HepG2 (cell line): Measurements from ENCODE around the gene BSN. TPM values are rescaled to one million over a fixed set of nuclear protein-coding genes. Genes with fewer than 3 reads are reported as not detected.
A peak's percentile ranks its signal among the peaks of the same experiment; 100 is the strongest.

Experiments used
- ATAC-seq: fragments of 200-7000 bp; cut with Tn5 transposase; 3 replicates; pipeline ENCODE4 v1.9.1; 2020; ENCODE audit warnings: mild to moderate bottlenecking, moderate library complexity
- BruUV-seq: library from RNA; stranded (reverse); fragments of 400-500 nt; replicated peaks from 2 replicates; lab custom pipeline; 2021; lab: Mats Ljungman, UMichigan
- CTCF ChIA-PET: fragments of 300-600 bp; formaldehyde crosslinking; extraction: SDS; loops from one replicate; lab custom pipeline; 2021; ENCODE audit warnings: low total read pairs, inconsistent platforms, low intra/inter-chr PET ratio; lab: Yijun Ruan, JAX
- POLR2A ChIA-PET: fragments of 350-600 bp; sonication (Branson Sonifier 250); formaldehyde crosslinking; loops from one replicate; lab custom pipeline; 2020; ENCODE audit warnings: antibody characterized with exemption, inconsistent platforms; lab: Yijun Ruan, JAX
- DNase-seq: peaks from one replicate; pipeline ENCODE4 v3.0.0-alpha.2; 2015; ENCODE audit warnings: low spot score
- FAIRE-seq: peaks from 3 replicates; lab custom pipeline; 2011; peaks lifted over from hg19 to GRCh38; lab: Jason Lieb, UNC
- H2AFZ ChIP-seq: one replicate; pipeline ENCODE4 v1.6.1; 2011; ENCODE audit warnings: low read length, inconsistent platforms
- H3K27ac ChIP-seq: fragments of 300-600 bp; 3 replicates; pipeline ENCODE4 v1.8.0; 2011; ENCODE audit warnings: mixed run types, mild to moderate bottlenecking, mixed read lengths, low read length, inconsistent platforms; ENCODE audit not compliant: insufficient read depth; ENCODE audit errors: extremely low read length
- H3K27me3 ChIP-seq, 2 experiments: fragments of 200-600 bp in 1 of 2; 2 replicates in 1 of 2; 3 replicates in 1 of 2; pipeline versions ENCODE4 v1.6.0 to v1.8.0; 2011; ENCODE audit warnings: low read length in 2 of 2, mild to moderate bottlenecking in 2 of 2, moderate library complexity in 2 of 2, inconsistent platforms in 1 of 2; ENCODE audit not compliant: insufficient read depth in 2 of 2, control insufficient read depth in 1 of 2
- H3K36me3 ChIP-seq, 2 experiments: fragments of 200-600 bp in 1 of 2; replicated peaks in 1 of 2; 2 replicates in 1 of 2; 3 replicates in 1 of 2; pipeline versions ENCODE4 v1.5.1 to v1.8.0; 2011; ENCODE audit warnings: low read length in 2 of 2, inconsistent platforms in 1 of 2; ENCODE audit not compliant: insufficient read depth in 2 of 2, control insufficient read depth in 1 of 2
- H3K4me1 ChIP-seq: 2 replicates; pipeline ENCODE4 v1.5.1; 2012; ENCODE audit warnings: low read length, inconsistent platforms; ENCODE audit not compliant: insufficient read depth
- H3K4me2 ChIP-seq: 2 replicates; pipeline ENCODE4 v1.6.0; 2011; ENCODE audit warnings: low read depth, low read length, inconsistent platforms
- H3K4me3 ChIP-seq, 3 experiments: fragments of 200-600 bp in 1 of 3; sonication (generic), shearing (Covaris generic) in 1 of 3; replicated peaks in 1 of 3; 2 replicates each; pipeline ENCODE4 v1.5.1; 2011 to 2016; ENCODE audit warnings: low read length in 3 of 3, inconsistent platforms in 2 of 3, low read depth in 2 of 3, mild to moderate bottlenecking in 2 of 3, control low read depth in 1 of 3, mixed read lengths in 1 of 3; ENCODE audit not compliant: insufficient read depth in 1 of 3
- H3K79me2 ChIP-seq: one replicate; pipeline ENCODE4 v1.6.1; 2011; ENCODE audit warnings: low read length, inconsistent platforms; ENCODE audit not compliant: insufficient read depth
- H3K9ac ChIP-seq: 2 replicates; pipeline ENCODE4 v1.6.0; 2011; ENCODE audit warnings: mild to moderate bottlenecking, low read depth, low read length, inconsistent platforms; ENCODE audit not compliant: insufficient read depth
- H3K9me3 ChIP-seq: 2 replicates; pipeline ENCODE4 v1.5.1; 2012; ENCODE audit warnings: mild to moderate bottlenecking, low read length
- H4K20me1 ChIP-seq: 2 replicates; pipeline ENCODE4 v1.6.0; 2011; ENCODE audit warnings: inconsistent platforms, mild to moderate bottlenecking, low read length, moderate library complexity; ENCODE audit not compliant: insufficient read depth
- PBX2 ChIP-seq: IDR thresholded peaks from 2 replicates; pipeline ENCODE4 v1.6.1; 2016; ENCODE audit warnings: control low read depth
- REPIN1 ChIP-seq: sonication (generic); formaldehyde crosslinking; IDR thresholded peaks from 2 replicates; pipeline ENCODE4 v1.8.0; 2022; ENCODE audit warnings: missing genetic modification reagents, low read depth, mild to moderate bottlenecking, borderline replicate concordance
- SOX13 ChIP-seq, 3 experiments: fragments of 450-650 bp in 1 of 3; sonication (generic) in 1 of 3; formaldehyde crosslinking in 1 of 3; IDR thresholded peaks in 2 of 3; conservative IDR thresholded peaks in 1 of 3; 2 replicates each; pipeline versions ENCODE4 v1.5.0 to v1.6.1; 2016 to 2020; ENCODE audit warnings: antibody characterized with exemption in 1 of 3, mild to moderate bottlenecking in 1 of 3, missing compliant biosample characterization in 1 of 3, missing genetic modification reagents in 1 of 3, moderate library complexity in 1 of 3
- SOX5 ChIP-seq: IDR thresholded peaks from 2 replicates; pipeline ENCODE4 v1.6.1; 2016; ENCODE audit warnings: borderline replicate concordance
- TSC22D2 ChIP-seq: sonication (generic); formaldehyde crosslinking; IDR thresholded peaks from 2 replicates; pipeline ENCODE4 v1.5.1; 2020; ENCODE audit warnings: missing genetic modification reagents, mild to moderate bottlenecking, borderline replicate concordance
- ZNF646 ChIP-seq: sonication (generic); formaldehyde crosslinking; IDR thresholded peaks from 2 replicates; pipeline ENCODE4 v1.9.0; 2021; ENCODE audit warnings: mild to moderate bottlenecking, missing genetic modification reagents
- WGBS: methylation state at CpG from one replicate; pipeline ENCODE4 v1.1.6; 2017; ENCODE audit warnings: low lambda C conversion rate; 5-methylcytosine and 5-hydroxymethylcytosine counted together
- in situ Hi-C: cut with HindIII; loops from 2 replicates; pipeline ENCODE4 v1.10.0; 2017; ENCODE audit warnings: low pct_unique_long_range_greater_than_20kb; ENCODE audit not compliant: extremely low pct_ligation_motif_present
- intact Hi-C: fragments of 100-400 bp; cut with micrococcal nuclease; formaldehyde crosslinking; loops from one replicate; pipeline ENCODE4 v1.10.0; 2022; ENCODE audit not compliant: unreplicated experiment
- polyA plus RNA-seq, 8 experiments: library from polyadenylated mRNA; depleted of rRNA in 3 of 8; stranded (reverse) in 7 of 8; unstranded in 1 of 8; fragments of >200 nt; fragmentation: Illumina TruSeq in 4 of 8; extraction: Trizol in 4 of 8; gene quantifications; 2 replicates each; pipeline versions ENCODE4 v1.2.1 to v1.2.3, GENCODE V29; 2011 to 2016; ENCODE audit warnings: low read depth in 4 of 8, missing spikeins in 1 of 8, mixed read lengths in 1 of 8; ENCODE audit not compliant: insufficient read depth in 1 of 8
- total RNA-seq, 5 experiments: library from RNA; depleted of rRNA; stranded (reverse); fragments of >200 nt; fragmentation: Illumina TruSeq; extraction: Trizol; gene quantifications; 2 replicates each; pipeline ENCODE4 v1.2.3, GENCODE V29; 2016; ENCODE audit warnings: low read depth in 1 of 5

BSN gene
- total and polyA plus RNA-seq, 2 of the 13 experiments (the other 11 are each of a cell fraction or from before 2014, with no cell fraction given) = 0.42 to 0.86 TPM

- H3K4me1 ChIP-seq = peaks cover 43% of the 10 kb centered on the region
- no TSS peak for BruUV-seq
- POLR2A ChIA-PET = interaction anchor here (1.0 to 2.4 kb wide), 6 partner anchors 19 to 54 kb away, joined by 3 to 8 read pairs (median 6); partner anchors contain the start of gene DAG1
Measured at GRCh38 chr3:49519296-49519695, 35.0 kb upstream of the BSN start.

More at GRCh38 chr3:49519296-49519695, 35.0 kb upstream of the BSN start:
- Histone ChIP-seq H3K27ac (peak overlapping the region; percentile 45), H3K36me3 (peaks cover 15 to 34% of the 10 kb centered on the region in 2 experiments), H4K20me1 (no peaks in the 10 kb centered on the region), H2AFZ (no peak overlapping the region)
- in situ Hi-C loops = no loop called here
- CTCF ChIA-PET = no interaction called here
- 89% methylated on average over 6 of the region's 6 CpGs for WGBS
- FAIRE-seq = no peak
- no peak for TF ChIP-seq REPIN1 (CRISPR knock-in tag)
- no peak for TF ChIP-seq PBX2 (CRISPR knock-in tag)
- TF ChIP-seq SOX13 (IDR thresholded peaks at IDR 0.05) = no peak
- peak in 1 of 2 experiments; percentile 71; a peak in 2 of 4 replicates for TF ChIP-seq SOX13 (CRISPR knock-in tag; conservative IDR thresholded peaks at IDR 0.05 in 1 of 2, IDR thresholded peaks at IDR 0.05 in 1 of 2)
- no peak for TF ChIP-seq ZNF646 (CRISPR knock-in tag)
- no peak for TF ChIP-seq TSC22D2 (CRISPR knock-in tag)
- TF ChIP-seq SOX5 = 0 out of 2 replicates have a peak, but pooled peaks have one; percentile 28
- TF ChIP-seq, all 625 proteins: peak for 2
- intact Hi-C loops = no loop called here
- DNase-seq (no peak), ATAC-seq (no peak)
- no peaks in the 10 kb centered on the region for H3K9me3 ChIP-seq
- no peak overlapping the region for H3K9ac ChIP-seq
- no peak overlapping the region for H3K4me3 ChIP-seq
- H3K27me3 ChIP-seq = no peaks in the 10 kb centered on the region; a peak in 1 of 5 replicates
- H3K4me2 ChIP-seq = no peak overlapping the region
- peaks cover 8% of the 10 kb centered on the region for H3K79me2 ChIP-seq
